CD4-positive, alpha-beta T cell (primary cell): ENCODE results near the gene TPP2. TPM values are rescaled to one million over a fixed set of nuclear protein-coding genes. Genes with fewer than 3 reads are reported as not detected.

ENCODE experiments used
- ATAC-seq: fragments of 200-7000 bp; cut with Tn5 transposase; one replicate; pipeline ENCODE4 v1.10.0; 2022; ENCODE audit warnings: mild to moderate bottlenecking; ENCODE audit not compliant: poor library complexity
- CTCF ChIA-PET: fragments of 350-600 bp; sonication (Branson Sonifier 250); formaldehyde crosslinking; loops from one replicate; lab custom pipeline; 2021; ENCODE audit warnings: antibody characterized with exemption, inconsistent platforms; lab: Charles Lee
- POLR2A ChIA-PET: fragments of 350-600 bp; sonication (Branson Sonifier 250); formaldehyde crosslinking; loops from one replicate; lab custom pipeline; 2021; ENCODE audit warnings: antibody characterized with exemption, inconsistent platforms; lab: Charles Lee
- DNase-seq, 14 experiments: peaks; one replicate each; pipeline ENCODE4 v3.0.0-alpha.2; 2013 to 2020; ENCODE audit warnings: mixed read lengths in 2 of 14
- H3K27ac ChIP-seq, 2 donors: one replicate each; pipeline versions ENCODE4 v1.5.1 to v1.7.0; 2013; ENCODE audit warnings: low read length in 2 of 2, low read depth in 1 of 2, mild to moderate bottlenecking in 1 of 2
- H3K27me3 ChIP-seq, 2 experiments: 1 replicate in 1 of 2; 2 replicates in 1 of 2; pipeline versions ENCODE4 v1.6.1 to v1.7.0; 2013; ENCODE audit warnings: low read length in 2 of 2, control low read depth in 1 of 2, mild to moderate bottlenecking in 1 of 2, moderate library complexity in 1 of 2; ENCODE audit not compliant: insufficient read depth in 2 of 2, control insufficient read depth in 1 of 2
- H3K36me3 ChIP-seq: one replicate; pipeline ENCODE4 v1.6.1; 2013; ENCODE audit warnings: low read length, control low read depth; ENCODE audit not compliant: insufficient read depth
- H3K4me1 ChIP-seq: one replicate; pipeline ENCODE4 v1.6.1; 2013; ENCODE audit warnings: low read length, control low read depth; ENCODE audit not compliant: insufficient read depth
- H3K4me3 ChIP-seq: one replicate; pipeline ENCODE4 v1.5.1; 2013; ENCODE audit warnings: mild to moderate bottlenecking, low read length, moderate library complexity
- H3K9me3 ChIP-seq, 2 experiments: 1 replicate in 1 of 2; 2 replicates in 1 of 2; pipeline versions ENCODE4 v1.6.1 to v1.7.0; 2013; ENCODE audit warnings: low read length in 2 of 2, mild to moderate bottlenecking in 2 of 2, control low read depth in 1 of 2, moderate library complexity in 1 of 2; ENCODE audit not compliant: control insufficient read depth in 1 of 2, insufficient read depth in 1 of 2
- H3K27ac Mint-ChIP-seq: one replicate; pipeline ENCODE4 v1.8.0; 2020; ENCODE audit warnings: mixed read lengths
- H3K27me3 Mint-ChIP-seq: one replicate; pipeline ENCODE4 v1.8.0; 2021; ENCODE audit warnings: mixed read lengths
- H3K36me3 Mint-ChIP-seq: one replicate; pipeline ENCODE4 v1.8.0; 2021; ENCODE audit warnings: low read depth, mixed read lengths
- H3K4me1 Mint-ChIP-seq: one replicate; pipeline ENCODE4 v1.8.0; 2021; ENCODE audit warnings: low read depth, mixed read lengths
- H3K4me3 Mint-ChIP-seq: one replicate; pipeline ENCODE4 v1.8.0; 2020; ENCODE audit warnings: mild to moderate bottlenecking, mixed read lengths
- H3K9me3 Mint-ChIP-seq: one replicate; pipeline ENCODE4 v1.8.0; 2020; ENCODE audit warnings: mixed read lengths
- CTCF ChIP-seq: fragments of 200-600 bp; IDR thresholded peaks from one replicate; pipeline ENCODE4 v1.8.0; 2022; ENCODE audit warnings: antibody characterized with exemption, mild to moderate bottlenecking
- intact Hi-C, 2 experiments: fragments of 100-400 bp; cut with DNase I in 1 of 2; cut with micrococcal nuclease in 1 of 2; formaldehyde crosslinking; loops; one replicate each; pipeline versions ENCODE4 v1.15.1 to v1.9.0; 2023 to 2025; cut with DNase I, micrococcal nuclease
- total RNA-seq, 174 experiments: library from RNA in 2 of 174; stranded (reverse) in 2 of 174; gene quantifications; one replicate each; pipeline ENCODE4 v1.2.3 and lab custom pipeline; 2021 to 2026

The TPP2 gene
- total RNA-seq, 2 experiments from 2014 or later, result 146 to 147 TPM

- Histone ChIP-seq H3K9me3 (no peaks in the 10 kb centered on the region), H3K36me3 (peaks cover 84% of the 10 kb centered on the region), H3K27me3 (no peaks in the 10 kb centered on the region), H3K27ac (no peak overlapping the region), H3K4me1 (no peaks in the 10 kb centered on the region), H3K4me3 (no peak overlapping the region)
- Mint-ChIP-seq H3K4me1 (peaks cover 4% of the 10 kb centered on the region), H3K9me3 (no peaks in the 10 kb centered on the region), H3K27ac (peak overlapping the region; percentile 46), H3K4me3 (no peak overlapping the region), H3K27me3 (no peaks in the 10 kb centered on the region), H3K36me3 (peaks cover 96% of the 10 kb centered on the region)
- POLR2A ChIA-PET, result no interaction called here
- intact Hi-C loops, result no loop called here
- no peak for TF ChIP-seq CTCF
- no peak for ATAC-seq
- DNase-seq, result no peak
- CTCF ChIA-PET, result no interaction called here
Measured at GRCh38 chr13:102648046-102648445, 51.3 kb downstream of the TPP2 start.

GRCh38 chr13:102650444-102650843 is 53.7 kb downstream of the TPP2 start:
- H3K36me3 Mint-ChIP-seq, result peaks cover 79% of the 10 kb centered on the region
- H3K27me3 ChIP-seq, result no peaks in the 10 kb centered on the region
- intact Hi-C loops, result no loop called here
- ChIA-PET POLR2A (interaction anchor here (1.9 kb wide), 1 partner anchor 54 kb away, joined by 5 read pairs; the partner anchor contains the start of gene TPP2), CTCF (interaction anchor here (1.2 to 1.5 kb wide), 2 partner anchors 14 to 58 kb away, joined by 3 read pairs; no protein-coding TSS in a partner anchor)
- H3K27ac ChIP-seq, result no peak overlapping the region
- H3K9me3 Mint-ChIP-seq, result no peaks in the 10 kb centered on the region
- ATAC-seq (no peak), DNase-seq (no peak)
- H3K9me3 ChIP-seq, result no peaks in the 10 kb centered on the region
- H3K4me1 Mint-ChIP-seq, result peaks cover 4% of the 10 kb centered on the region
- no peak overlapping the region for H3K27ac Mint-ChIP-seq
- H3K27me3 Mint-ChIP-seq, result no peaks in the 10 kb centered on the region
- TF ChIP-seq CTCF, result no peak
- no peak overlapping the region for H3K4me3 Mint-ChIP-seq
- no peak overlapping the region for H3K4me3 ChIP-seq
- no peaks in the 10 kb centered on the region for H3K4me1 ChIP-seq
- H3K36me3 ChIP-seq, result peaks cover 74% of the 10 kb centered on the region

- DNase-seq, result no peak
- Histone ChIP-seq H3K27ac (no peak overlapping the region), H3K27me3 (no peaks in the 10 kb centered on the region), H3K4me1 (no peaks in the 10 kb centered on the region), H3K36me3 (peaks cover 72% of the 10 kb centered on the region), H3K9me3 (no peaks in the 10 kb centered on the region), H3K4me3 (no peak overlapping the region)
- no peak for ATAC-seq
- H3K27ac Mint-ChIP-seq, result no peak overlapping the region
- H3K36me3 Mint-ChIP-seq, result peaks cover 70% of the 10 kb centered on the region
- no peaks in the 10 kb centered on the region for H3K9me3 Mint-ChIP-seq
- H3K4me3 Mint-ChIP-seq, result no peak overlapping the region
- intact Hi-C loops, result no loop called here
- ChIA-PET CTCF (interaction anchor here (0.7 to 0.8 kb wide), 2 partner anchors 9 kb away, joined by 3 to 4 read pairs; no protein-coding TSS in a partner anchor), POLR2A (interaction anchor here (0.6 kb wide), 1 partner anchor 60 kb away, joined by 3 read pairs; no protein-coding TSS in a partner anchor)
- H3K27me3 Mint-ChIP-seq, result no peaks in the 10 kb centered on the region
- H3K4me1 Mint-ChIP-seq, result peaks cover 4% of the 10 kb centered on the region
- TF ChIP-seq CTCF, result no peak
Measured at GRCh38 chr13:102651392-102651791, 54.6 kb downstream of the TPP2 start.
